ENCODE data around the gene NR6A1.

Gene NR6A1

DNA sequence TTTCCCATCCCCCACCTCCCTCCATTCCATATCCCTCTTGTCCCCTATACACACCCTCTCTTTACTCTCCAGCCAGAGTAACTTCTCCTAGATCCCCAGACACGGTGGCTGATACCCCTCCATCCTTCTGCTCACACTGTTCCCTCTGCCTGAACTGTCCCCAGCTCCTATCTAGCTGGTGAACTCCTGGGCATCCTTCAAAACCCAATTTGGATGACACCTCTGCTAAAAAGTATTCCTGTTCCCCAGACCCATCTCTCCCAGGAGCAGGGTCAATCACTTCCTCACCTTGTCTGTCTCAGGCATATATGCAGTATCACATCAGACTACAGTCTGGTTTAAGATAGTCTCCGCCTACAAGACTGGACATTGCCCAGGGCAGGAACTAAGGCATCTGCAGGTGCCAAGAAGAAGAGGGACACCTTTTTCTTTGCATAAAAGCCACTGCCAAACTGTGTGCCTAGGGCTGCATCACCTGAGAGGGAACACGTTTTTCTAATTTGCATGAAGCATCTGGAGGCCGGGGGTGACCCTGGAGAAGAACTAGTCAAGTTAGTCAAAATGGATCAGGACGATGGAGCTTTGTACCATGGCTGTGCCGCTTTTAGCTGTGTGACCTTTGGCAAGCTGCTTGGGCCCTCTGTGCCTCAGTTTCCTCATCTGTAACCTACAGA, 291.0 kb downstream of the NR6A1 start:
- TF ChIP-seq TAF1 (IDR thresholded peaks at IDR 0.05; ENCODE audit: borderline replicate concordance, low read depth, low read length) (no peak), POLR2A (IDR thresholded peaks at IDR 0.05; ENCODE audit: low read depth, low read length) (no peak), POLR2AphosphoS5 (IDR thresholded peaks at IDR 0.05; ENCODE audit: low read depth, low read length) (no peak)
- no peak for DNase-seq (ENCODE audit: insufficient read length)
- FAIRE-seq: no peak

DNA sequence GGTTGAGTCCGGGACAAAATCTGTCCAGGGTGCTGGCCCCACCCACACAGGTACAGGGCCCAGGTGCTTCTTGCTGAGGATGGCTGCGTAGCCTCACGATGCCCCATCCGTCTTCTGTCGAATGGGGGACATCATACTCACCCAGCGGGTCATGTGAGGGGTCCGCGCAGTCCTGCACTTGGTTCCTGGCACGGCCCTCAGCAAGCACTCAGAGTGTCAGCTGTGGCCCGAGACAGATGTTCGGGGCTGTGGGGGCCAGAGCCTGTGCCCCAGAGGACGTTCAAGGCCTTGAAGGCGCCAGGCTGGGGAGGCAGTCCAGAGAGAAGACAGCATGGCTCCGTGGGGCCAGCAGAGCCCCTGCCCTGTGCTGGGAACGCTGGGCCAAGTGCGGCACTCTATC, 291.7 kb downstream of the NR6A1 start:
- DNase-seq (ENCODE audit: insufficient read length) (no peak), FAIRE-seq (no peak)
- TF ChIP-seq POLR2AphosphoS5 (IDR thresholded peaks at IDR 0.05; ENCODE audit: low read depth, low read length) (no peak), POLR2A (IDR thresholded peaks at IDR 0.05; ENCODE audit: low read depth, low read length) (no peak), TAF1 (IDR thresholded peaks at IDR 0.05; ENCODE audit: borderline replicate concordance, low read depth, low read length) (no peak)

DNA sequence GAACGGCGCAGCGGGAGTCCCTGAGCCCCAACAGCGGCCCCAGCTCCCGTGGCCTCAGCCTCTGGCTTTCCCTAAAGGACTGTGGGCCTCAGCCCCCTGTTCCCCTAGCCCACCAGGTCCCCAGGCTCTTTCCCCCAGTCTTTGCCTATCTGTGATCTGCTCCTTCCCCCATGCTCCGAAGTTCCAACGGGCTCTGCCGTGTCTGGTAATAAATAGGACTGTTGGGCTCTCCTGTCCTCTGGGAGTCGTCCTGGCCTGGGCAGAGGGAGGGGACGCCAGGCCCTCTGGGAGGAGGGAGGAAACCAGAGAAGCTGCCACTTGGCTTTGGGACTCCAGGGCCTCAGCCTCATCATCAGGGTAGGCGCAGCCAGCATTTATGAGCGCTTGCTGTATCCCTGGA, 292.8 kb downstream of the NR6A1 start:
- no peak for DNase-seq (ENCODE audit: insufficient read length)
- no peak for TF ChIP-seq POLR2AphosphoS5 (IDR thresholded peaks at IDR 0.05; ENCODE audit: low read depth, low read length)
- no peak for TF ChIP-seq POLR2A (IDR thresholded peaks at IDR 0.05; ENCODE audit: low read depth, low read length)
- no peak for TF ChIP-seq TAF1 (IDR thresholded peaks at IDR 0.05; ENCODE audit: borderline replicate concordance, low read depth, low read length)

DNA sequence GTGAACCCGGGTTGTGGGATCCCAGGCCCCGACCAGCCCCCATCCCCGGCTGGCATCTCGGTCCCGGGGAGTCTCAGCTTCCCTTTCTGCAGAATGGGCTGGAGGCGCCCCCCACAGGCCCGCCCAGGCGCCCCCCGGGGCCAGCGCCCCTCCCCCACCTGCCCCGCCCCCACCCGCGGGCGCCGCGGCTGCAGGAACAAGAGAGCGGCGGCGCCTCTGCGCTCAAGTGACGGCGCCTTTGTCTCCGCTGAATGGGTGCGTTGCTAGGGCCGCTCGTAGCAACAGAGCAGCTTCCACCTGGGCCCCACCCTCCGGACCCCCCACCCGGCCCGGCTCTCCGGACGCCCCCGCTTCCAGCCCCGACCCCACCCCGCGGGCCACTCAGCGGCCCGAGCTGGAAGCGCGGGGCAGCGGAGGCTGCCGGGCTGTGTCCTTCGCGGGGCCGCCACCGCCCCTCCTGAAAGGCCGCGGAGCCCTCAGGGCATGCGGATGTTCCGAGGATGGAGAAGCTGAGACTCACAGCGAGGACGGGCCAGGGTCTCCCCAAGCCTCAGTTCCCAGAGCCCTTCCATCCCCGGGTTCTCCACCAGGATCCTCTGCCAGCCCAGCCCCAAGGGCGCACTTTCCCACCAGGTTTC, 293.3 kb downstream of the NR6A1 start:
- no peak for DNase-seq (ENCODE audit: insufficient read length)
- FAIRE-seq: no peak
- TF ChIP-seq POLR2AphosphoS5 (IDR thresholded peaks at IDR 0.05; ENCODE audit: low read depth, low read length): no peak
- no peak for TF ChIP-seq TAF1 (IDR thresholded peaks at IDR 0.05; ENCODE audit: borderline replicate concordance, low read depth, low read length)
- TF ChIP-seq POLR2A (IDR thresholded peaks at IDR 0.05; ENCODE audit: low read depth, low read length): no peak

More for the DNA sequence above, 292.8 kb downstream of the NR6A1 start:
- FAIRE-seq: no peak

DNA sequence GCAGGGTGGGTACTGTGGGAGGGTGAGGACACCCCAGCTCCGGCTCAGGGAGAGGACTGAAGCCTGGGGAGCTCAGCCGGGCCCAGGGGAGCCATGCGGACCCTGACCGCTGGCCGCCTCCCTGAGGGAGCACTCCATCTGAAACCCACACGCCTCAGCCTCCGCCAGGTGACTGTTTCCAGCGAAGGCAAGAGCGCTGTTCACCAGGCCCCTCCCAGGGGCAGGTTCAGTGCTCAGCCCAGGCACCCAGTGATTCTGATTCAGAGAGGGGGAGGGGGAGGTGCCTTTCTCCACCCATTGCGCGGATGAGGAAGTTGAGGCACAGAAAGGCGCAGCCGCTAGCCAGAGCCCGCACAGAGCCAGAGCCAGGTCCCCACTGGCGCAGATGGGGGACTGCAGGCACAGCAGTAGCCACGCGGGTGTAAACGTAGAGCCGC, 293.9 kb downstream of the NR6A1 start:
- DNase-seq (ENCODE audit: insufficient read length) (no peak), FAIRE-seq (no peak)
- TF ChIP-seq POLR2AphosphoS5 (IDR thresholded peaks at IDR 0.05; ENCODE audit: low read depth, low read length) (no peak), TAF1 (IDR thresholded peaks at IDR 0.05; ENCODE audit: borderline replicate concordance, low read depth, low read length) (no peak), POLR2A (IDR thresholded peaks at IDR 0.05; ENCODE audit: low read depth, low read length) (no peak)

DNA sequence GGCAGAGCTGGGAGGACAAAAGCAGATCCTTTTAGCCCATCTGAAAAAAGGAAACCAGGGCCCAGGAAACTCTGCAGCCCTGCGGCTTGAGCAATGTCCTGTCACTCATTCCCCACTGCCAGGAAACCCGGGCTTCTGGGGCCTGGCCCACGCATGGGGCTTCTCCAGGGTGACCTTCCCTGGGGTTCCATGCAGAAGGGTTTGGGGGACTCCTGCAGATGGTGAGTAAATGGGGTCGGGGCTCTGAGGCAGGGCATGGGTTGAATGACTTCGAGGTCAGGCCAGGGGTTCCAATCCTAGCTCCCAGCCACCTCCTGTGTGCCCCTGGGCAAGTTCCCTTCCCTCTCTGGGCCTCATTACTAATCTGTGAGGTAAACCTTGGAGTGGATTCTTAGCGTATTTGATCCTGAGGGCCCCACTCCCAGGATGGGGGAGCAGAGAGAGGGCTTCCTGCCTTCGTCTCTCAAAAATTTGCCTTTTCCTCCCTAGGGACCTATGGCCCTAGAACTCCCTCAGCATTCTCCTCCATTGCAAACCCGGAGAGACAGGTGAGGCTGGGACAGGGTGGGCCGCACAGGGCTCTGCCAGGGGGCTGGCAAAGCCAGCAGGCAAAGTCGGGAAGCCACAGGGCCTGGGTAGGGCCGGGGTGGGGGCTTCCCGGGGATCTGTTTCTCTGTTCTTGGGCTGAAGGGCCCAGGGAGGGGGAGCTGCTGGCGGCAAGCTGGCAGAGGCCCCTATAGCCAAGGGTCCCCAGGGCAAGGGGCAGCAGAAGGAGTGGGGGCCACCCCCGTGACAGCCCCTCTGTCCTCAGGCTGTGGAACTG, 295.0 kb downstream of the NR6A1 start:
- TF ChIP-seq POLR2A (IDR thresholded peaks at IDR 0.05; ENCODE audit: low read depth, low read length) (no peak), TAF1 (IDR thresholded peaks at IDR 0.05; ENCODE audit: borderline replicate concordance, low read depth, low read length) (no peak), POLR2AphosphoS5 (IDR thresholded peaks at IDR 0.05; ENCODE audit: low read depth, low read length) (no peak)
- DNase-seq (ENCODE audit: insufficient read length): no peak
- FAIRE-seq: no peak

DNA sequence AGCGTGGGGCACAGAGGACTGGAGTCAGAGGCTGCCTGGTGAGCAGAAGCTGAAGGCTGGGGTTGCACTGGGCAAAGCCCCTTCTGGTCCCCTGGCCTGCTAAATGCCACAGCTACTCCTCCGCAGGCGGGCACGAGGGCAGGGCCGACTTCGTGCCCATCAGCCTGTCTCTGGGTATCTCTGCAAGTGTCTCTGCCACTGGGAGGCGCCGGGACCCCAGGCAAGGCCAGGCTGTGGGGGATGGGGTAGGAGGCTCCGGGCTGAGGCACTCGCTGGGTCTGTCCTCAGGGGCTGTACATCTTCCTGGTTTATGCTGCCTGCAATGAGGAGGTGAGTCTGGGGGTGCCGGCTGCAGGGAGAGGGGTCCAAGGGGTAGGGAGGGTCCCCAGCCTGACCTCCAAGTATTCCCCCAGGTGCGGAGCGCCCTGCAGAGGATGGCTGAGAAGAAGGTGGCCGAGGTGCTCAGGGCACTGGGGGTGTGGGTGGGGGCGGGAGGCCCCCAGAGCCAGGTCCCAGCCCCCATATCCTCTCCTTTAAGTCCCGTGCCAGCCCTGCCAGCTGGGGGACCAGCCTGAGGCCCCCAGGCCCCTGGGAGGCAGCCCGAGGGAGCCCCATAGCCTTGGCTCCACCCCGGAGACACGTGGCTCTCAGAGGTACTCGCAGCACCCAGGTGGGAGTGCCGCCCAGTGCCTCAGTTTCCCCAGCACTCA, 295.8 kb downstream of the NR6A1 start:
- FAIRE-seq: no peak
- no peak for DNase-seq (ENCODE audit: insufficient read length)
- TF ChIP-seq POLR2A (IDR thresholded peaks at IDR 0.05; ENCODE audit: low read depth, low read length): no peak
- no peak for TF ChIP-seq TAF1 (IDR thresholded peaks at IDR 0.05; ENCODE audit: borderline replicate concordance, low read depth, low read length)
- no peak for TF ChIP-seq POLR2AphosphoS5 (IDR thresholded peaks at IDR 0.05; ENCODE audit: low read depth, low read length)

DNA sequence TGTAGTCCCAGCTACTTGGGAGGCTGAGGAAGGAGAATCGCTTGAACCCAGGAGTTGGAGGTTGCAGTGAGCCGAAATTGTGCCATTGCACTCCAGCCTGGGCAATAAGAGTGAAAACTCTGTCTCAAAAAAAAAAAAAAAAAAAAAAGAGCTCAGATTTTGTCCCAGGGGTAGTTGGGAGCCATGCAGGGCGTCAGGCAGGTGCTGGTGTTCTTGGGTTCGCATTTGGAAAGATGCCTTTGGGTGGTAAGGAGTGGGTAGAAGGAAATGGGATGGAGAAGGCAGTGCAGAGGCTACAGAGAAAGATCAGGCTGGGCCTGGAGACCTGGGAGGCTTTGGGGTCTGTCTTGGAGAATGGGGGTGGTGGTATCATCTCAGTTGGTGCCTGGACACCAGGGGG, 297.0 kb downstream of the NR6A1 start:
- DNase-seq (ENCODE audit: insufficient read length) (no peak), FAIRE-seq (no peak)
- no peak for TF ChIP-seq POLR2A (IDR thresholded peaks at IDR 0.05; ENCODE audit: low read depth, low read length)
- no peak for TF ChIP-seq POLR2AphosphoS5 (IDR thresholded peaks at IDR 0.05; ENCODE audit: low read depth, low read length)
- TF ChIP-seq TAF1 (IDR thresholded peaks at IDR 0.05; ENCODE audit: borderline replicate concordance, low read depth, low read length): no peak

DNA sequence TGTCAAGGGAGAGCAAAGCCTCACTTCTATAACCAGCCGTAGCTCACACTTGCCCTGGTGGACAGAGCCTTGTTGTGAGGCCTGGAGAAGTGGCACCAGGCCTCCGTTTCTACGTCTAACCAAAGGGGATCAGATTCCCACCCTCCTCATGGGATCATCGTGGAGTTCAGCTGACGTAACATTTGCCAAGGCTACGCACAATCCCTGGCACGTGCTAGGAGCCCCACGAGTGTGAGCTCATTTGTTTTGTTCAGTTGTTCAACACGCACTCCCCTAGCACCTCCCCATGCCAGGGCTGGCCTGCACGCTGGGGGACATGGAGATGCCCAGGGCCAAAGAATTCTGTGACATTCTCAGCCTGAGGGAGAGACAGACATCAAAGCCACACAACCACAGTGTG, 297.8 kb downstream of the NR6A1 start:
- TF ChIP-seq POLR2A (IDR thresholded peaks at IDR 0.05; ENCODE audit: low read depth, low read length): no peak
- TF ChIP-seq TAF1 (IDR thresholded peaks at IDR 0.05; ENCODE audit: borderline replicate concordance, low read depth, low read length): no peak
- TF ChIP-seq POLR2AphosphoS5 (IDR thresholded peaks at IDR 0.05; ENCODE audit: low read depth, low read length): no peak
- DNase-seq (ENCODE audit: insufficient read length) (no peak), FAIRE-seq (no peak)

DNA sequence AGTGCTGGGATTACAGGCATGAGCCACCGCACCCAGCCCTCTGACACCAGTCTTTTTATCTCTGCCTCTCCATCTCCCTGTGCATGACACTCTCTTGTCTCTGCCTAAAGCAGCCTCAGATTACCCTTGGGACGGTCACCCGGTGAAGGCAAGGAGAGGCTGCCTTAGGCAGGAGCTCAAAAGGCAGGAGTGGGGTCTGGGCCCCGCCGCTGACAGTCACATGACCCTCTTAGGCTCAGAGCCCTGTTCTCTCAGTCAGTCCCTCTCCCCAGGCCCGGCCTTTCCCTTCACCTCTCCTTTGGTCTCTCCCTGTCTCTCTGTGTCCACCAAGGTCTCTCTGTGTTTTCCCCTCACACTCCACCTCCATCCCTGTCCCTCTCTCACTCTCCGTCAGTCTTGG, 298.3 kb downstream of the NR6A1 start:
- FAIRE-seq: no peak
- no peak for TF ChIP-seq TAF1 (IDR thresholded peaks at IDR 0.05; ENCODE audit: borderline replicate concordance, low read depth, low read length)
- no peak for TF ChIP-seq POLR2AphosphoS5 (IDR thresholded peaks at IDR 0.05; ENCODE audit: low read depth, low read length)
- TF ChIP-seq POLR2A (IDR thresholded peaks at IDR 0.05; ENCODE audit: low read depth, low read length): no peak
- no peak for DNase-seq (ENCODE audit: insufficient read length)

DNA sequence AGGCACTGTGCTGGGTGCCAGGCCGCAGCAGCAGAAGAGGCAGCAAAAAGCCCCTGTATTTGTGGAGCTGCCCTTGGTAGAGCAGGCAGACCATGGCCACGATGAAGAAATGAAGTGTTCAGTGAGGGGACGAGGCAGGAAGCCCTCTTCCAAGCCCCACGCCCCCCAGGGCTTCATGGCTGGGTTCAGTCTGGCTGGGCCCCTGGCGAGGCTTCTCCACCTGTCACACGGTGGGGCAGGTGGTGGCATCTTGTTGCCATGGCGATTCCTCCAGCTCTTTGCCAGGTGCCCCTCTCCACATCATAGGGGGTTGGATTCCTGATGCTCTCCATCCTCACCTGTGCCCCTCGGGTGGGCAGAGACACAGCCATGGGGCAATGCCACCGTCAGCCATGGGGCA, 299.4 kb downstream of the NR6A1 start:
- DNase-seq (ENCODE audit: insufficient read length) (no peak), FAIRE-seq (no peak)
- TF ChIP-seq POLR2A (IDR thresholded peaks at IDR 0.05; ENCODE audit: low read depth, low read length) (no peak), TAF1 (IDR thresholded peaks at IDR 0.05; ENCODE audit: borderline replicate concordance, low read depth, low read length) (no peak), POLR2AphosphoS5 (IDR thresholded peaks at IDR 0.05; ENCODE audit: low read depth, low read length) (no peak)

Data from GM12892 (cell line).